OCI-LY7 (cell line): Measurements from ENCODE around the gene YIPF6.

ENCODE experiments used
- CTCF ChIP-seq: fragments of 200-600 bp; sonication (generic); conservative IDR thresholded peaks from 2 replicates; pipeline ENCODE4 v1.5.1; 2014; ENCODE audit warnings: mild to moderate bottlenecking, antibody characterized with exemption, low read length, moderate library complexity, mixed read lengths
- EZH2phosphoT487 ChIP-seq: fragments of 200-600 bp; sonication (generic); IDR thresholded peaks from 2 replicates; pipeline ENCODE4 v1.6.1; 2018; ENCODE audit warnings: low read depth, borderline replicate concordance, mild to moderate bottlenecking, mixed run types, antibody characterized with exemption, low read length, moderate library complexity, mixed read lengths

GRCh38 chrX:68499543-68500504, 973 bp downstream of the YIPF6 start:
- TF ChIP-seq CTCF (no peak), EZH2phosphoT487 (no peak)
